Activated naive CD8-positive, alpha-beta T cell treated with anti-CD3 and anti-CD28 coated beads, Interleukin-2, amount 50 U/mL, for 24 hours (primary cell): ENCODE measurements around the gene CCM2L.

ENCODE experiments used
- ATAC-seq: fragments of 150-1000 bp; cut with Tn5 transposase; one replicate; pipeline ENCODE4 v1.10.0; 2021
- DNase-seq: peaks from one replicate; pipeline ENCODE4 v3.0.0; 2021
- H3K27ac Mint-ChIP-seq: one replicate; pipeline ENCODE4 v1.8.0; 2021; ENCODE audit warnings: mild to moderate bottlenecking, mixed read lengths
- H3K27me3 Mint-ChIP-seq: one replicate; pipeline ENCODE4 v1.8.0; 2021; ENCODE audit warnings: mixed read lengths
- H3K36me3 Mint-ChIP-seq: one replicate; pipeline ENCODE4 v1.8.0; 2021; ENCODE audit warnings: low read depth, mixed read lengths
- H3K4me1 Mint-ChIP-seq: one replicate; pipeline ENCODE4 v1.8.0; 2021; ENCODE audit warnings: mixed read lengths
- H3K4me3 Mint-ChIP-seq: one replicate; pipeline ENCODE4 v1.8.0; 2021; ENCODE audit warnings: mild to moderate bottlenecking, moderate library complexity, mixed read lengths
- H3K9me3 Mint-ChIP-seq: one replicate; pipeline ENCODE4 v1.8.0; 2021; ENCODE audit warnings: mixed read lengths

CCM2L gene

DNA sequence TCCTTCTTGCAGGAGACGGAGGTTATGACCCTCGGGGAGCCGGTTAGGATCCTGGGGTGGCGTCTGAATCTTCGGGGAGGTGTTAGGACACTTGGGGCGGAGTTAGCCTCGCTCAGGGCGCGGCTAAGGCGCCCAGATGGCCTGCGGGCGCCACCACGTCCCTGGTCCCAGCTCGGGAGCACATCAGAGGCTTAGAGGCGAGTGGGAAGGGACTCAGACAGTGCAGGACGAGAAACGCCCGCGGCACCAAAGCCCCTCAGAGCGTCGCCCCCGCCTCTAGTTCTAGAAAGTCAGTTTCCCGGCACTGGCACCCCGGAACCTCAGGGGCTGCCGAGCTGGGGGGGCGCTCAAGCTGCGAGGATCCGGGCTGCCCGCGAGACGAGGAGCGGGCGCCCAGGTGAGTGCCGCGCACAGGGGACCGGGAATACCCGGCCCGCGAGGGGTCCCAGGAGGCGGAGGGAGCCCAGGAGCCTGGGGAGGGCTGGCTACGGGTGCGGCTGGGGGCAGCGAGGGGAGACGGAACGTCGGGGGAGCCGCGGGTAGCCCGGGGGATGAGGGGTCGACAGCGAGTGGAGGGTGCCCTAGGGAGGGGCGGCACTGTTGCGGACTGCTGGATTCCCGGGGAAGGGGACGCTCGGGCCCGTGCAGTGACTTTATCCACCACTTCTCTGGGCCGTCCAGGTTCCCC, 42.0 kb downstream of the CCM2L start, which contains the start of gene HCK:
HCK (plus strand) TSS at position 153 of the 688 bp plus-strand sequence.
- H3K36me3 Mint-ChIP-seq: no peaks in the 10 kb centered on the region
- H3K9me3 Mint-ChIP-seq: no peaks in the 10 kb centered on the region
- no peak within 1 kb of the TSS for H3K27ac Mint-ChIP-seq
- peaks cover 13% of the 10 kb centered on the region for H3K4me1 Mint-ChIP-seq
- ATAC-seq: peak; percentile 57
- no peak for DNase-seq
- peaks cover 62% of the 10 kb centered on the region for H3K27me3 Mint-ChIP-seq
- H3K4me3 Mint-ChIP-seq: peak within 1 kb of the TSS; percentile 66

DNA sequence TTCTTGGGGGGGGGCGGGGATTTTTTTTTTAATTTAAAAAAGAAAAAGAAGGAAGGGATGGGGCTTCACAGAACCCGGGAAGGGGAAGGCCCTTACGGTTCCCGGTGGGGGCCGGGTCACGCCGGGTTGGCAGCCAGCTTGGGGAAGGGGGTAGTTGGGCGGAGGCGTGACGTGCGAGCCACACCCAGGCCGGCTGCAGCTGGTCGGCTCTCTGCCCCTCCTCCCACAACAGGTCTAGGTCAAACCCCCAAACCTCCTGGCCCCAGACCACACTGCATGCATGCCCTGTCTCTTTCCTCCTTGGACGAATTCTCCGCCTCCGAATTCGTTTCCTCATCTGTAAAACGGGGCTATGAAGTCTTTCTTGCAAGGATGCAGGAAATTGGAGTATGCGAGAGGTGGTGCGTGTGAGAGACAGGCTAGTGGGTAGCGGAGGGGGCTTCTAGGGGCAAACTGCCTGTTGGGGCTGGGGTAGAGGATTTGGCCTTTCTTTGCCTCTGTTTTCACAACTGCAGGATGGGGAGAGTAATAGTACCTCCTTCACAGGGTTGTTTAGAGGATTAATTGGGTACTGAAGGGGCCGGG, 42.6 kb downstream of the CCM2L start:
- H3K27ac Mint-ChIP-seq: no peak overlapping the region
- H3K36me3 Mint-ChIP-seq: no peaks in the 10 kb centered on the region
- DNase-seq (peak; percentile 29), ATAC-seq (no peak)
- peaks cover 56% of the 10 kb centered on the region for H3K27me3 Mint-ChIP-seq
- peaks cover 13% of the 10 kb centered on the region for H3K4me1 Mint-ChIP-seq
- H3K9me3 Mint-ChIP-seq: no peaks in the 10 kb centered on the region
- H3K4me3 Mint-ChIP-seq: peak overlapping the region; percentile 53

DNA sequence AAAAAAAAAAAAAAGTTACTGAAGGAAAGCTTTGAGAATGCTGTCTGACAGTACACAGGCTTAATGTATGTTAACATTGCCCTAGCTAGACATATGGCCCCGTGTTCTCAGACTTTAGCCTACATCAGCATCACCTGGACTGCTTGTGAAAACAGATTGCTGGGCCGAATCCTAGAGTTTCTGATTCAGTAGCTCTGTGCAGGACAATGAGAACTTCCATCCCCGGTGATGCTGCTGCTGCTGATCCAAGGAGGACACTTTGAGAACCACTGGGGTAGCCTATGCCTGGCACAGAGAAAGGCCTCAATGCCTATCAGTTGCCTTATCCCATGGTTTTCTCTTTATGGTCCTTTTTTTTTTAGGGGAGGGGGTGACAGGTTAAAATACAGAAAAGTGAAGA, 43.4 kb downstream of the CCM2L start:
- ATAC-seq: no peak
- H3K4me1 Mint-ChIP-seq: peaks cover 13% of the 10 kb centered on the region
- no peak overlapping the region for H3K4me3 Mint-ChIP-seq
- no peaks in the 10 kb centered on the region for H3K9me3 Mint-ChIP-seq
- no peaks in the 10 kb centered on the region for H3K36me3 Mint-ChIP-seq
- H3K27ac Mint-ChIP-seq: no peak overlapping the region
- DNase-seq: no peak
- peaks cover 53% of the 10 kb centered on the region for H3K27me3 Mint-ChIP-seq

DNA sequence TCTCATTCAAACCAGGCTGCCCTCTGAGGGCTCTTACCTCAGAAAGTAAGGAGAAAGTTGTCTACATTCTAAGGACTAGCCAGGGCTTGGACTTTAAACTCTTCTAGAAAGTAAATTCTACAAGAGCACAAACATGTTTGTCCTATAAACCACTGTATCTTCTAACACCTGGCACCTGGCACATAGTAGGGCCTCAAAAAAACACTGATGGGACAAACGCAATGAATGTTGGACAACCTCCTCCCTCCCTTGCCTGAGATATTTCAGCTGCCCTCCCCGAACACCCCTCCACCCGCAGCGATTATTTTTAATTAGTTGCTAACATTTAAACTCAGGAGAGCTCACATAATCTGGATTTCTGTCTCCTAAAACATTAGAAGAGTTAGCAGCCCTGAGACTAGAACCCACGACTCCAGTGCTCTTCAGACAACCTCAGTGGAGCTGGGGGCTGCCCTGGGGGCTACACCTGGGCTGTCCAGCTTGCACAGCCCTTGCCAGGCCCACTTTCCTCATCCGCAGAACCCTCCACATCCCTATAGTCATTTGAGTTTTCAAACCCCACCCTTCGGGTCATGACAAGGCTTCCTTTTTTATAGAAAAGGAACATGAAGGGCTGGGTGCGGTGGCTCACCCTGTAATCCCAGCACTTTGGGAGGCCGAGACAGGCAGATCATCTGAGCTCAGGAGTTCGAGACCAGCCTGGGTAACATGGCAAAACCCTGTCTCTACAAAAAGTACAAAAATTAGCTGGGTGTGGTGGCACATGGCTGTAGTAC, 46.7 kb downstream of the CCM2L start:
- no peak for DNase-seq
- H3K27ac Mint-ChIP-seq: no peak overlapping the region
- H3K27me3 Mint-ChIP-seq: peaks cover 41% of the 10 kb centered on the region
- no peak for ATAC-seq
- H3K4me3 Mint-ChIP-seq: no peak overlapping the region
- no peaks in the 10 kb centered on the region for H3K36me3 Mint-ChIP-seq
- H3K4me1 Mint-ChIP-seq: peaks cover 5% of the 10 kb centered on the region
- no peaks in the 10 kb centered on the region for H3K9me3 Mint-ChIP-seq

DNA sequence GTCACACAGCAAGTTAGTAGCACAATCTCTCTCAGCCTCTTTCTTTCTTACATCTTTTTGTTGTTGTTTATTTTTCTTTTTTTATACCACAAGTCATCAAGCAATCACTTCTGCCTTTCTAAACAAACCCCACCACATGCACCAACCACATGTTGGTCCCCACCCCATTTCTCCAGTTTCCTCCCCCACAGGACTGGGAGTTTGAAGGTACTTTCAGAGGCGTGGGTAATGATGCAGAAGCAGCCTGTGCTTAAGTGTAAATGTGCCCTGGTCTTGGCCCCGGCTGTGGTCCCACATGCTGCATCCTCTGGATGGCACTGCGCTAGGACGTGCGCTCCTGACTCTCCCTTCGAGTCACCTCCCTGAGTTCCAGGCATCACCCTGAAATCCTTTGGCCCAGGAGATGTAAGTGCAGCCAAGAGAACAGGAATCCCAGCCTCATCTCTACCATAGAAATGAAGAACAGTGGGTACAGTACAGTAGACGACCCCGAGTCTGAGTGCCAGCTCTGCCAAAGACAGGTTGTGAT, 47.5 kb downstream of the CCM2L start:
- DNase-seq (no peak), ATAC-seq (no peak)
- no peaks in the 10 kb centered on the region for H3K36me3 Mint-ChIP-seq
- no peaks in the 10 kb centered on the region for H3K9me3 Mint-ChIP-seq
- peaks cover 40% of the 10 kb centered on the region for H3K27me3 Mint-ChIP-seq
- no peak overlapping the region for H3K27ac Mint-ChIP-seq
- no peak overlapping the region for H3K4me3 Mint-ChIP-seq
- H3K4me1 Mint-ChIP-seq: peaks cover 6% of the 10 kb centered on the region

DNA sequence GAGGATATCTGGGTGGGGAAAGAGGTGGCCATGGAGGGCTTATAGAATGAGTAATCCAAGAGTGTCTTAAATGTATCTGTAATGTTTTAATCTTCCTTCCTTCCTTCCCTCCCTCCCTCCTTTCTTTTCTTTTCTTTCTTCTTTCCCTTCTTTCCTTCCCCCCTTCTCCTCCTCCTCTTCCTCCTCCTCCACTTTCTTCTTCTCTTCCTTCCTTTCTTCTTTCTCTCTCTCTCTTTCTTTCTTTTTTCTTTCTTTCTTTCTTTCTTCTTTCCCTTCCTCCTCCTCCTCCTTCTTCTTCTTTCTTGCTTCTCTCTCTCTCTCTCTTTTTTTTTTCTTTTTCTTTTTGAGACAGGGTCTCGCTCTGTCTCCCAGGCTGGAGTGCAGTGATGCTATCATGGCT, 49.0 kb downstream of the CCM2L start:
- H3K36me3 Mint-ChIP-seq: no peaks in the 10 kb centered on the region
- DNase-seq: no peak
- no peak for ATAC-seq
- H3K4me1 Mint-ChIP-seq: peaks cover 7% of the 10 kb centered on the region
- H3K9me3 Mint-ChIP-seq: no peaks in the 10 kb centered on the region
- no peak overlapping the region for H3K4me3 Mint-ChIP-seq
- peaks cover 27% of the 10 kb centered on the region for H3K27me3 Mint-ChIP-seq
- H3K27ac Mint-ChIP-seq: no peak overlapping the region

DNA sequence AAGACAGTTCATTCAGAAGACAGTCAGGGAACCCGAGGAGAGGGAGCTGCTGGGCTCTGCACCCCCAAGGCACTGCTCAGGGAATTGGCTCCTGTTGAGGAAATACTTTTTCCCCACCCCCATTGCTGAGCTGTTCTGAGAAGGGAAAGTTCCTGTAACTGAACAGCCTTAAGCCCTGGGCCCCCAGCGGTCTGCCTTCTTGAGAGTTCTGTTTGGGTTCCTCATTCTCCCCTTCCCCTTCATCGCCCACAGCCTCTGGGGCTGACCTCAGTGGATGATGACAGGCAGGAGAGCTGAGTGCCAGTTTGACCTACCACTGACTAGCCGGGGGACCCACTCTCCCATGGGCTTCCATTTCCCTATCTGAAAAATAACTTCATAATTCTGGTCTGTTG, 52.5 kb downstream of the CCM2L start:
- H3K4me3 Mint-ChIP-seq: no peak overlapping the region
- H3K9me3 Mint-ChIP-seq: no peaks in the 10 kb centered on the region
- DNase-seq: peak; percentile 9
- peaks cover 7% of the 10 kb centered on the region for H3K4me1 Mint-ChIP-seq
- H3K27me3 Mint-ChIP-seq: peaks cover 22% of the 10 kb centered on the region
- H3K27ac Mint-ChIP-seq: no peak overlapping the region
- ATAC-seq: peak; percentile 49
- no peaks in the 10 kb centered on the region for H3K36me3 Mint-ChIP-seq

DNA sequence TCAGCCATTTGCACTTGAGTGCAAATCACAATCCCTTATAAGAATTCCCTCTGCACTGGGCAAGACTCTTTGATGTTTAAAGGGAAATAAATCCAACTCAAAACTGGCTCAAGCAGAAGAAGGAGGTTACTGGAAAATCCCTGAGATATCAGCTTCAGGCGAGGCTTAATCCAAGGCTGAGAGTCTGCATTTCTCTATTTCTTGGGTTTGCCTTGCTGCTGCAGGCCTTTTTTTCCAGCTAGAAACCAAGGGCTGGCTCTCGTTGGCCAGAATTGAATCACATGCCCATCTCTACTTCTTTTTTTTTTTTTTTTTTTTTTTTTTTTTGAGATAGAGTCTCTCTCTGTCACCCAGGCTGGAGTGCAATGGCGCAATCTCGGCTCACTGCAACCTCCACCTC, 53.5 kb downstream of the CCM2L start:
- no peak overlapping the region for H3K4me3 Mint-ChIP-seq
- peaks cover 7% of the 10 kb centered on the region for H3K4me1 Mint-ChIP-seq
- H3K36me3 Mint-ChIP-seq: no peaks in the 10 kb centered on the region
- DNase-seq (no peak), ATAC-seq (no peak)
- H3K27ac Mint-ChIP-seq: no peak overlapping the region
- H3K27me3 Mint-ChIP-seq: peaks cover 22% of the 10 kb centered on the region
- no peaks in the 10 kb centered on the region for H3K9me3 Mint-ChIP-seq

DNA sequence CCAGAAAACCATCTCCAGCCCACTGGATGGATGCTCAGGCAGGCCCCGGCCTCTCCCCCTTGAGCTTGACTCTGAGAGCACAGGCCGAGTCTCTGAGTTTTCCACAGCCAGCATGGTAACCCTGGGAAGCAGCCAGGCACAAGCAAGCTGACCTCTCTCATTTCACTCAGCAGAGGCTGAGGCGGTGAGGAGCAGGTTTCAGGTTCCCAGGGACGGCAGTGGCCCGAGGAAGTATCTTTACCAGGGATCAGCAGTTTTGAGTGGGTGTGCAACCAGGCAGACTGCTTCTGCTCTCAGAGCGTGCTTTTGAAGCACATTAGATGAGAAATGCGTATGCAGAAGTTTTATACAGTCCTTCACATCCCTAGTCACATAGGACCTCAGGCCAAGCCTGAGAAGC, 54.4 kb downstream of the CCM2L start:
- no peak for DNase-seq
- ATAC-seq: no peak
- Mint-ChIP-seq H3K4me1 (peaks cover 7% of the 10 kb centered on the region), H3K9me3 (no peaks in the 10 kb centered on the region), H3K36me3 (no peaks in the 10 kb centered on the region), H3K27ac (no peak overlapping the region), H3K27me3 (peaks cover 18% of the 10 kb centered on the region), H3K4me3 (no peak overlapping the region)

DNA sequence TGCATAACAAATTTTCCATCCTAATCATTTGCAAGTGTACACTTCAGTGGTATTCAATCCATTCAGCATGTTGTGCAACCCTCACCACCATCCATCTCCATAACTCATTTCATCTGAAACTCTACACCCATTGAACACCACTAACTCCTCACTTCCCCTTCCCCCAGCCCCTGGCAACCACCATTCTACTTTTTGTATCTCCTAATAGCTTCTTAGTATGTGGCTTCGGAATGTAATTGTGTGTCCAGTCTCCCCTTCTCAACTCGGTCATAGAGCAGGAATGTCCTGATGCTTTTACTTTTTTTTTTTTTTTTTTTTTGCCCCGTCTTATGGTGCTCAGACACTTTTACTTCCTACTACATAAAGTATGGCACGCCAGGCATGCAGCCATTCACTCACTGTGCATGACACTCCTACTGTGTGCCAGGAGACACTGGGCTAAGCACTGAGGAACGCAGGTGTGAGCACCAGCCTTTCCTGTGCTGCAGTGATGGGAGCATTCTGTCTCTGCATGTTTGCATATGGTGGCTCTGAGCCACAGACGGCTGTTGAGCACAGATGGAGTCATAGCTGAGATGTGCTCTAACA, 57.1 kb downstream of the CCM2L start:
- Mint-ChIP-seq H3K27me3 (peaks cover 11% of the 10 kb centered on the region), H3K4me1 (peaks cover 5% of the 10 kb centered on the region), H3K36me3 (no peaks in the 10 kb centered on the region), H3K4me3 (no peak overlapping the region), H3K27ac (no peak overlapping the region), H3K9me3 (no peaks in the 10 kb centered on the region)
- DNase-seq (no peak), ATAC-seq (no peak)

DNA sequence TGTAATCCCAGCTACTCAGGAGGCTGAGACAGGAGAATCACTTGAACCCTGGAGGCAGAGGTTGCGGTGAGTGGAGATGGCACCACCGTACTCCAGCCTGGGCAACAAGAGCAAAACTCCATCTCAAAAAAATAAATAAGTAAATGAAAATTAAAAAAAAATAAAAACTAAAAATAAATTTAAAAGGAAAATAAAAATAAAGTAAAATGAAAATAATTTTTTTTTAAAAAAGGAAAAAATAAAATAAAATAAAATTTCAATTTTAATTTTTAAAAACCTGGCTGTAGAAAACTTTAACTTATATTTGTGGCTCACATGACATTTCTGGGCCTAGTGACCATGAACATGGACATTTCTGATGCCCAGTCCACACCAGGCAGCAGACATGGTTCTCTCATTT, 57.9 kb downstream of the CCM2L start:
- Mint-ChIP-seq H3K27ac (no peak overlapping the region), H3K36me3 (no peaks in the 10 kb centered on the region), H3K9me3 (no peaks in the 10 kb centered on the region), H3K27me3 (peaks cover 8% of the 10 kb centered on the region), H3K4me1 (no peaks in the 10 kb centered on the region), H3K4me3 (no peak overlapping the region)
- ATAC-seq (no peak), DNase-seq (no peak)

DNA sequence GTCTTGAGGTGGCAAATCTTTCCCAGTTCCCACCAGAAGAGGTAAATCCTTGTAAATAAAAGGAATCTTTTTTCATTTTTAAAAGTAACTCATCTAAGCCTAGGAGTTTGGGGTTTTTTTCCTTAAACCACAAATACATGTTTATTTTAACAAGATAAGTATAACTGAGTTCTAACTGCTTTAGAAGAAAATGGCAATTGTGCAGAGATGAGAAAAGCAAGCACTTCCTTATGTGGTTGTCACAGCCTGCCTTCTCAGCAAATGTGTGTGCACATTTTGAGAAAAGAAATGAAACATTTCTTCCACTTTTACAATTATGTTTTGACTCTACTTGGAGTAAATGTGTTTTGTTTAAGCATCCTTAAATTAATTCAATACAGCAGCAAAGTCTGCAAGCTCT, 59.5 kb downstream of the CCM2L start:
- DNase-seq (no peak), ATAC-seq (no peak)
- no peaks in the 10 kb centered on the region for H3K36me3 Mint-ChIP-seq
- peaks cover 7% of the 10 kb centered on the region for H3K27me3 Mint-ChIP-seq
- no peak overlapping the region for H3K27ac Mint-ChIP-seq
- no peaks in the 10 kb centered on the region for H3K4me1 Mint-ChIP-seq
- no peak overlapping the region for H3K4me3 Mint-ChIP-seq
- H3K9me3 Mint-ChIP-seq: no peaks in the 10 kb centered on the region

DNA sequence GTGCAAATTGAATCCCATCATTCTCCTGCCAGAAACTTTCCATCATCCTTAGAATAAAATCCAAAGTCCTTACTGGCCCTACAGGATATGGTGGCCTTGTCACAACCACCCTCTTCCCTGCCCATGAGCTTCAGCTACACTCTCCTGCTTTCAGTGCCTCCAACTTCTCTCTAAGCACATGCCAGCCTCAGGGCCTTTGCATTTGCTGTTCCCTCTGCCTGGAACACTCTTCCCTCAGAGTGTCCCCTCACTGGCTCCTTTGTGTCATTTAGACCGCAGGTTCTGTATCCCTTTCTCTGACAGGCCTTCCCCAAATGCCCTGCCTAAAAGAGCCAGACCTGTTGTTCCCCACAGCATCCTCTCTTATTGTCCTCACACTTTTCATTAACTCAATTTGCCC, 60.0 kb downstream of the CCM2L start:
- no peak overlapping the region for H3K27ac Mint-ChIP-seq
- peaks cover 8% of the 10 kb centered on the region for H3K27me3 Mint-ChIP-seq
- H3K4me3 Mint-ChIP-seq: no peak overlapping the region
- DNase-seq: no peak
- no peaks in the 10 kb centered on the region for H3K9me3 Mint-ChIP-seq
- ATAC-seq: no peak
- H3K36me3 Mint-ChIP-seq: no peaks in the 10 kb centered on the region
- no peaks in the 10 kb centered on the region for H3K4me1 Mint-ChIP-seq

DNA sequence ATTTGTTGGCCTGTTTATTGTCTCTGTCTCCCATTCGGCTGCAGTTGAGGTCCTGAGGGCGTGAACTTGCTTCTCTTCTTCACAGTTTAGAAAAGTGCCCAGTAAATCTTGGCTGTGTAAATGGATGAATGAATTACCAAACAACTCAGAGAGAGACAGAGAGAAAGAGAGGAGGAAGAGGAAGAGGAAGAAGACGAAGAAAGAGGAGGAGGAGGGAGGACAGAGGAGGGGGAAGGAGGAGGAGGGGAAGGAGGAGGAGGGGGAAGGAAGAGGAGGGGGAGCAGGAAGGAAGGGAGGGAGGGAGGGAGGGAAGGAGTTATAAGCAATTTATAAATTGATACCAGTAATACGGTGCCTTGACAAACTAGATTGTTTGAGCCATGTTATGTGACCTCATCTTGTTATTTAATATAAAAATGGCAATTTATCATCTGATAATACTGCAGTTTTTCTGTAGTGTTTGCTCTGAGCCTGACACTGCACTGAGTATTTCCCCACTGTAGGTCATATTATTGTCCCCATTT, 60.5 kb downstream of the CCM2L start:
- H3K4me1 Mint-ChIP-seq: no peaks in the 10 kb centered on the region
- peaks cover 13% of the 10 kb centered on the region for H3K27me3 Mint-ChIP-seq
- no peak overlapping the region for H3K4me3 Mint-ChIP-seq
- no peak for ATAC-seq
- H3K27ac Mint-ChIP-seq: no peak overlapping the region
- H3K9me3 Mint-ChIP-seq: no peaks in the 10 kb centered on the region
- no peak for DNase-seq
- no peaks in the 10 kb centered on the region for H3K36me3 Mint-ChIP-seq
